ENCODE measurements around the gene RAB3IL1. TPM values are rescaled to one million over a fixed set of nuclear protein-coding genes. Genes with fewer than 3 reads are reported as not detected.

The RAB3IL1 gene
- polyA plus RNA-seq, 3 donors: 0.13 TPM; not detected in 2

GRCh38 chr11:61904539-61905048, 12.8 kb downstream of the RAB3IL1 start:
- Mint-ChIP-seq H3K36me3 (no peaks in the 10 kb centered on the region), H3K4me1 (peaks cover 5% of the 10 kb centered on the region), H3K4me3 (no peak overlapping the region), H3K27me3 (ENCODE audit: low read depth in 3 of 3) (peaks cover 5 to 14% (median 8%) of the 10 kb centered on the region in 3 donors), H3K27ac (no peak overlapping the region), H3K9me3 (peaks cover 0 to 5% (median 1%) of the 10 kb centered on the region in 7 donors)
- H3K79me2 ChIP-seq (ENCODE audit: insufficient read depth, low read length): no peaks in the 10 kb centered on the region
- WGBS (ENCODE audit: insufficient coverage): 43% methylated on average over 17 of the region's 19 CpGs
- H3K36me3 ChIP-seq (replicated peaks in 1 of 2; ENCODE audit: control insufficient read depth in 1 of 2, insufficient read depth in 2 of 2, low read length in 2 of 2): no peaks in the 10 kb centered on the region
- intact Hi-C loops (cut with micrococcal nuclease): no loop called here
- no peak overlapping the region for H3K4me2 ChIP-seq (replicated peaks; ENCODE audit: extremely low read depth, low read length, poor library complexity, severe bottlenecking)
- no peak overlapping the region for H3K4me3 ChIP-seq (replicated peaks in 1 of 3; ENCODE audit: low read depth in 2 of 3, low read length in 3 of 3)
- no peaks in the 10 kb centered on the region for H3K9me3 ChIP-seq (replicated peaks in 1 of 2; ENCODE audit: control insufficient read depth in 1 of 2, insufficient read depth in 1 of 2, low read length in 2 of 2)
- H2AFZ ChIP-seq (ENCODE audit: insufficient read depth, low read depth, low read length, poor library complexity, severe bottlenecking): peak overlapping the region; percentile 32
- H3K4me1 ChIP-seq (ENCODE audit: control insufficient read depth in 1 of 2, insufficient read depth in 2 of 2, low read length in 2 of 2): peaks cover 0 to 7% of the 10 kb centered on the region in 2 donors
- no peak for TF ChIP-seq CTCF (IDR thresholded peaks at IDR 0.05)
- no peak for DNase-seq
- H3K27me3 ChIP-seq (ENCODE audit: control insufficient read depth in 2 of 2, insufficient read depth in 2 of 2, low read length in 2 of 2): peaks cover 0 to 10% of the 10 kb centered on the region in 2 donors
- peak overlapping the region; percentile 13 for H3K9ac ChIP-seq (ENCODE audit: insufficient read depth, low read length, poor library complexity, severe bottlenecking)
- H4K20me1 ChIP-seq (ENCODE audit: insufficient read depth, low read length): no peaks in the 10 kb centered on the region
- H3K27ac ChIP-seq (ENCODE audit: low read depth in 1 of 2, low read length in 2 of 2): no peak overlapping the region

GRCh38 chr11:61903845-61904244, 13.5 kb downstream of the RAB3IL1 start:
- H4K20me1 ChIP-seq (ENCODE audit: insufficient read depth, low read length): no peaks in the 10 kb centered on the region
- H3K27me3 ChIP-seq (ENCODE audit: control insufficient read depth in 2 of 2, insufficient read depth in 2 of 2, low read length in 2 of 2): peaks cover 0 to 10% of the 10 kb centered on the region in 2 donors
- H3K79me2 ChIP-seq (ENCODE audit: insufficient read depth, low read length): no peaks in the 10 kb centered on the region
- no peak overlapping the region for H3K4me2 ChIP-seq (replicated peaks; ENCODE audit: extremely low read depth, low read length, poor library complexity, severe bottlenecking)
- peaks cover 0 to 12% of the 10 kb centered on the region in 2 donors for H3K4me1 ChIP-seq (ENCODE audit: control insufficient read depth in 1 of 2, insufficient read depth in 2 of 2, low read length in 2 of 2)
- peaks cover 5 to 11% (median 8%) of the 10 kb centered on the region in 3 donors for H3K27me3 Mint-ChIP-seq (ENCODE audit: low read depth in 3 of 3)
- DNase-seq: no peak
- no peak for TF ChIP-seq CTCF (IDR thresholded peaks at IDR 0.05)
- no peak overlapping the region for H3K27ac Mint-ChIP-seq
- H3K27ac ChIP-seq (ENCODE audit: low read depth in 1 of 2, low read length in 2 of 2): no peak overlapping the region
- intact Hi-C loops (cut with micrococcal nuclease): loop anchor here in 1 of 2 donors (2.0 kb wide), 1 partner anchor 43 kb away; no protein-coding TSS in a partner anchor
- H3K36me3 ChIP-seq (replicated peaks in 1 of 2; ENCODE audit: control insufficient read depth in 1 of 2, insufficient read depth in 2 of 2, low read length in 2 of 2): no peaks in the 10 kb centered on the region
- H3K36me3 Mint-ChIP-seq: no peaks in the 10 kb centered on the region
- H3K4me1 Mint-ChIP-seq: peaks cover 10% of the 10 kb centered on the region
- H2AFZ ChIP-seq (ENCODE audit: insufficient read depth, low read depth, low read length, poor library complexity, severe bottlenecking): no peak overlapping the region
- no peak overlapping the region for H3K4me3 ChIP-seq (replicated peaks in 1 of 3; ENCODE audit: low read depth in 2 of 3, low read length in 3 of 3)
- no peaks in the 10 kb centered on the region for H3K9me3 ChIP-seq (replicated peaks in 1 of 2; ENCODE audit: control insufficient read depth in 1 of 2, insufficient read depth in 1 of 2, low read length in 2 of 2)
- 94% methylated on average over 3 of the region's 3 CpGs for WGBS (ENCODE audit: insufficient coverage)
- peaks cover 0 to 5% (median 1%) of the 10 kb centered on the region in 7 donors for H3K9me3 Mint-ChIP-seq
- H3K4me3 Mint-ChIP-seq: no peak overlapping the region
- no peak overlapping the region for H3K9ac ChIP-seq (ENCODE audit: insufficient read depth, low read length, poor library complexity, severe bottlenecking)
